CD4-positive, alpha-beta T cell treated with Interleukin-15 for 1 hour (primary cell): ENCODE results near the gene ZNF426.

ENCODE experiments used
- DNase-seq: peaks from one replicate; pipeline ENCODE4 v3.0.0-alpha.2; 2020

The ZNF426 gene

GRCh38 chr19:9494096-9494495 is 44.3 kb downstream of the ZNF426 start:
- DNase-seq = no peak

DNA sequence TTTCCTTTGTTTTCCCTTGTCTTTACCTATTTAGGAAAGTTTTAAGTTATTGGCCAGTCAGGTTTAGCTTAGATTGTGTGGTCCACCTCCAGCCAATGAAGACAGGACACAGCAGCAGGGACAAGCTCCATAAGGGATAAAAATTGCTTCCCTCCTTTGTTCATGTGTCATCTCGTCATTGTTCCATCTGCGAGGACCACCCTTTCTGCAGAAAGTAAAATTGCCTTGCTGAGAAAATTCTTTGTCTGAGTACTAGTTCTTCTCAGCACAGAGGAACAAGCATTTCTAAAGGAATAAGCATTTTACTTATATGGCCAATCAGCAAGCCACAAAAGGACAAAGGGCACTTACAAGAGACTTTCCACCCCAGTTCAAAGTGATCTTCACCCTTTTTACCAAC is 51.4 kb downstream of the ZNF426 start:
- no peak for DNase-seq

DNA sequence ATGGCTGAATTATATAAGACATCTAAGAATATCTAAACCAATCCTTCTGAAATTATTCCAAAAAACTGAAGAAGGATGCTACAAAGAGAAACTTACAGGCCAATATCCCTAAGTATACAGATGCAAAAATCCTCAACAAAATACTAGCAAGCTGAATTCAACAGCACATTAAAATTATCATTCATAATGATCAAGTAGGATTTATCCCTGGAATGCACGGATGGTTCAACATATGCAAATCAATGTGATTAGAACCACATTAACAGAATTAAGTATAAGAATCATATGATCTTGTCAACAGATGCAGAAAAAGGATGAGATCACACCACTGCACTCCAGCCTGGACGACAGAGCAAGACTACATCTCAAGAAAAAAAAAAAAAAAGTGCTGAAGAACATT is 53.3 kb downstream of the ZNF426 start:
- no peak for DNase-seq

GRCh38 chr19:9474975-9475374 is 63.5 kb downstream of the ZNF426 start:
- DNase-seq = no peak
